Endothelial cell of umbilical vein (primary cell): ENCODE results near the gene RGP1. TPM values are rescaled to one million over a fixed set of nuclear protein-coding genes. Genes with fewer than 3 reads are reported as not detected.

Source experiments
- BruUV-seq: library from RNA; stranded (reverse); fragments of 400-500 nt; replicated peaks from 2 replicates; lab custom pipeline; 2021; lab: Mats Ljungman, UMichigan
- CTCF ChIA-PET: fragments of 300-600, 350-600 bp; sonication (Branson Sonifier 250); formaldehyde crosslinking; loops from one replicate; lab custom pipeline; 2021; ENCODE audit warnings: antibody characterized with exemption, inconsistent platforms; lab: Charles Lee
- POLR2A ChIA-PET: fragments of 300-600, 350-600 bp; sonication (Branson Sonifier 250); formaldehyde crosslinking; loops from one replicate; lab custom pipeline; 2021; ENCODE audit warnings: antibody characterized with exemption, inconsistent platforms; lab: Charles Lee
- DNase-seq: peaks from one replicate; pipeline ENCODE4 v3.0.0-alpha.2; 2011; ENCODE audit warnings: low read depth, low spot score
- FAIRE-seq: peaks from 2 replicates; lab custom pipeline; 2011; peaks lifted over from hg19 to GRCh38; lab: Jason Lieb, UNC
- H2AFZ ChIP-seq: 2 replicates; pipeline ENCODE4 v1.6.0; 2012; ENCODE audit warnings: low read depth, low read length, control low read depth, inconsistent platforms
- H3K27ac ChIP-seq: 2 replicates; pipeline ENCODE4 v1.5.1; 2011; ENCODE audit warnings: low read depth, mild to moderate bottlenecking, control low read depth, low read length, moderate library complexity; ENCODE audit not compliant: insufficient read depth
- H3K27me3 ChIP-seq, 2 experiments: 2 replicates each; pipeline versions ENCODE4 v1.6.0 to v1.6.1; 2011; ENCODE audit warnings: low read length in 2 of 2, mixed read lengths in 1 of 2; ENCODE audit not compliant: control insufficient read depth in 2 of 2, insufficient read depth in 2 of 2
- H3K36me3 ChIP-seq, 2 experiments: 2 replicates in 1 of 2; 3 replicates in 1 of 2; pipeline ENCODE4 v1.5.1; 2011; ENCODE audit warnings: low read length in 2 of 2, mild to moderate bottlenecking in 1 of 2, moderate library complexity in 1 of 2; ENCODE audit not compliant: control insufficient read depth in 2 of 2, insufficient read depth in 2 of 2; ENCODE audit errors: extremely low read depth in 1 of 2
- H3K4me1 ChIP-seq: 3 replicates; pipeline ENCODE4 v1.5.1; 2011; ENCODE audit warnings: mild to moderate bottlenecking, low read length; ENCODE audit not compliant: control insufficient read depth, insufficient read depth; ENCODE audit errors: extremely low read depth
- H3K4me2 ChIP-seq: 2 replicates; pipeline ENCODE4 v1.6.1; 2011; ENCODE audit warnings: low read length, control low read depth, mixed read lengths; ENCODE audit not compliant: insufficient read depth
- H3K4me3 ChIP-seq, 3 experiments: fragments of 200-600 bp in 1 of 3; sonication (generic), shearing (Covaris generic) in 1 of 3; replicated peaks in 1 of 3; 2 replicates each; pipeline ENCODE4 v1.5.1; 2011 to 2016; ENCODE audit warnings: control low read depth in 3 of 3, low read length in 3 of 3, mild to moderate bottlenecking in 2 of 3, inconsistent platforms in 1 of 3, low read depth in 1 of 3, moderate library complexity in 1 of 3; ENCODE audit not compliant: insufficient read depth in 1 of 3
- H3K79me2 ChIP-seq: 2 replicates; pipeline ENCODE4 v1.6.0; 2012; ENCODE audit warnings: low read length, inconsistent platforms; ENCODE audit not compliant: control insufficient read depth, insufficient read depth
- H3K9ac ChIP-seq: replicated peaks from 2 replicates; pipeline ENCODE3; 2011; ENCODE audit warnings: low read length, control low read depth; ENCODE audit not compliant: insufficient read depth; ENCODE audit errors: extremely low read depth
- H3K9me1 ChIP-seq: replicated peaks from 3 replicates; pipeline ENCODE4 v1.6.0; 2011; ENCODE audit warnings: mild to moderate bottlenecking, low read length; ENCODE audit not compliant: control insufficient read depth, insufficient read depth; ENCODE audit errors: extremely low read depth
- H3K9me3 ChIP-seq: replicated peaks from 2 replicates; pipeline ENCODE4 v1.5.1; 2012; ENCODE audit warnings: low read length, inconsistent platforms; ENCODE audit not compliant: control insufficient read depth, insufficient read depth
- H4K20me1 ChIP-seq: replicated peaks from 2 replicates; pipeline ENCODE3; 2011; ENCODE audit warnings: mild to moderate bottlenecking, low read length; ENCODE audit not compliant: control insufficient read depth, insufficient read depth; ENCODE audit errors: extremely low read depth
- CTCF ChIP-seq, 2 donors: IDR thresholded peaks; 1 replicate in 1 of 2; 2 replicates in 1 of 2; pipeline ENCODE4 v1.5.1; 2011; ENCODE audit warnings: low read length in 2 of 2, mild to moderate bottlenecking in 2 of 2, moderate library complexity in 2 of 2, control low read depth in 1 of 2, inconsistent platforms in 1 of 2, low read depth in 1 of 2; ENCODE audit not compliant: insufficient read depth in 1 of 2; ENCODE audit errors: extremely low read depth in 1 of 2
- EZH2 ChIP-seq: IDR thresholded peaks from 2 replicates; pipeline ENCODE4 v1.6.1; 2012; ENCODE audit warnings: borderline replicate concordance, low read depth, mild to moderate bottlenecking, moderate library complexity, low read length, inconsistent platforms; ENCODE audit not compliant: severe bottlenecking
- FOS ChIP-seq: IDR thresholded peaks from 2 replicates; pipeline ENCODE4 v1.6.1; 2011; ENCODE audit warnings: mild to moderate bottlenecking, low read length, moderate library complexity, borderline replicate concordance; ENCODE audit not compliant: insufficient read depth
- GATA2 ChIP-seq: IDR thresholded peaks from 2 replicates; pipeline ENCODE4 v1.7.0; 2011; ENCODE audit warnings: low read depth, mild to moderate bottlenecking, moderate library complexity, mixed read lengths, low read length; ENCODE audit not compliant: insufficient read length, insufficient read depth
- JUN ChIP-seq: IDR thresholded peaks from 2 replicates; pipeline ENCODE4 v1.6.1; 2011; ENCODE audit warnings: borderline replicate concordance, low read depth; ENCODE audit not compliant: insufficient read length, insufficient read depth
- MAX ChIP-seq: IDR thresholded peaks from 2 replicates; pipeline ENCODE4 v1.6.1; 2011; ENCODE audit not compliant: insufficient read depth, insufficient read length
- MYC ChIP-seq: IDR thresholded peaks from one replicate; pipeline ENCODE4 v1.6.1; 2011; ENCODE audit warnings: mild to moderate bottlenecking, low read depth, low read length
- POLR2A ChIP-seq: IDR thresholded peaks from 2 replicates; pipeline ENCODE4 v1.6.1; 2012; ENCODE audit warnings: low read depth, mild to moderate bottlenecking, control low read depth, low read length
- POLR2AphosphoS5 ChIP-seq: IDR thresholded peaks from 2 replicates; pipeline ENCODE4 v1.6.1; 2012; ENCODE audit warnings: low read depth, mild to moderate bottlenecking, control low read depth, low read length, moderate library complexity; ENCODE audit not compliant: insufficient read depth
- dilution Hi-C: fragments of 300-500 bp; cut with MboI; formaldehyde crosslinking; loops from one replicate; pipeline ENCODE4 v1.15.0; 2019; ENCODE audit warnings: low sequenced_read_pairs; ENCODE audit not compliant: extremely low pct_ligation_motif_present
- intact Hi-C: fragments of 100-400 bp; cut with micrococcal nuclease; formaldehyde crosslinking; loops from one replicate; pipeline ENCODE4 v1.10.0; 2022
- polyA plus RNA-seq, 4 experiments: library from polyadenylated mRNA; depleted of rRNA in 3 of 4; stranded (reverse) in 3 of 4; unstranded in 1 of 4; fragments of >200 nt; gene quantifications; 2 replicates each; pipeline versions ENCODE4 v1.2.1 to v1.2.3, GENCODE V29; 2011 to 2012; ENCODE audit warnings: missing spikeins in 1 of 4
- total RNA-seq: library from RNA; stranded (reverse); gene quantifications from 2 replicates; pipeline ENCODE4 v1.2.3, GENCODE V29; 2021

RGP1 gene
- total and polyA plus RNA-seq, 2 donors (not counting 3 experiments of a cell fraction or from before 2014, with no cell fraction given): 15.0 to 29.0 TPM

GRCh38 chr9:35756275-35757225 is 7.5 kb downstream of the RGP1 start:
- H3K9me3 ChIP-seq: no peaks in the 10 kb centered on the region
- H3K4me1 ChIP-seq: peaks cover 92% of the 10 kb centered on the region
- ChIA-PET POLR2A (interaction anchor here (0.6 to 1.6 kb wide), 5 partner anchors 10 to 34 kb away, joined by 3 to 5 read pairs (median 4); partner anchors contain the start of genes CREB3 and TLN1), CTCF (interaction anchor here (0.7 to 7.2 kb wide), 16 partner anchors 9 to 150 kb away, joined by 3 to 62 read pairs (median 4); partner anchors contain the start of genes CREB3, HRCT1, SPAG8 and TLN1)
- TSS peak; percentile 15 for BruUV-seq
- dilution Hi-C loops (no loop called here), intact Hi-C loops (loop anchor here (2.0 kb wide), 4 partner anchors 14 to 150 kb away; partner anchors contain the start of genes HRCT1 and SPAG8)
- FAIRE-seq: no peak
- peak overlapping the region; percentile 93 for H3K9ac ChIP-seq
- peak overlapping the region; percentile 97 for H3K27ac ChIP-seq
- peak; percentile 84 for DNase-seq
- H3K4me2 ChIP-seq: peak overlapping the region; percentile 39
- H3K27me3 ChIP-seq: no peaks in the 10 kb centered on the region
- H3K36me3 ChIP-seq: peaks cover 0 to 2% of the 10 kb centered on the region in 2 experiments
- peak; percentile 45 to 68 for TF ChIP-seq CTCF (IDR thresholded peaks at IDR 0.05; ENCODE audit: extremely low read depth in 1 of 2, insufficient read depth in 1 of 2, low read depth in 1 of 2, low read length in 2 of 2)
- TF ChIP-seq POLR2AphosphoS5: peak; percentile 83
- TF ChIP-seq GATA2: no peak
- no peak for TF ChIP-seq MAX
- no peak for TF ChIP-seq MYC
- no peak for TF ChIP-seq EZH2
- no peak for TF ChIP-seq JUN
- peak; percentile 91 for TF ChIP-seq FOS
- TF ChIP-seq POLR2A: no peak
- H3K4me3 ChIP-seq: peak overlapping the region in 2 of 3 experiments; percentile 8 to 15
- peak overlapping the region; percentile 18 for H2AFZ ChIP-seq
- no peaks in the 10 kb centered on the region for H3K9me1 ChIP-seq
- H4K20me1 ChIP-seq: no peaks in the 10 kb centered on the region
- H3K79me2 ChIP-seq: peaks cover 7% of the 10 kb centered on the region
